DMS53 treated with DMSO at 0.1 percent for 48 hours (cell line): ENCODE data around the gene LRRIQ4.
A peak's percentile ranks its signal among the peaks of the same experiment; 100 is the strongest.

ENCODE experiments used
- DNase-seq: peaks from one replicate; lab custom pipeline; 2025; ENCODE audit not compliant: unreplicated experiment; lab: John Stamatoyannopoulos, UW

LRRIQ4 gene

GRCh38 chr3:169809230-169809795 is 3.4 kb upstream of the LRRIQ4 start:
- DNase-seq = no peak

GRCh38 chr3:169811631-169812331 is 889 bp upstream of the LRRIQ4 start:
- peak; percentile 50 for DNase-seq

- peak; percentile 40 for DNase-seq
These were observed 608 bp downstream of the LRRIQ4 start for GRCh38 chr3:169813278-169813677.

- DNase-seq = peak; percentile 57
These were observed 1.3 kb downstream of the LRRIQ4 start for GRCh38 chr3:169813757-169814517.

- no peak for DNase-seq
These were observed 3.0 kb downstream of the LRRIQ4 start for GRCh38 chr3:169815590-169816150.

- no peak for DNase-seq
These were observed 5.6 kb downstream of the LRRIQ4 start for GRCh38 chr3:169818316-169818715.

GRCh38 chr3:169822091-169822490 is 9.4 kb downstream of the LRRIQ4 start:
- DNase-seq = peak; percentile 47

GRCh38 chr3:169822540-169822939 is 9.9 kb downstream of the LRRIQ4 start:
- DNase-seq = peak; percentile 66

- peak; percentile 75 for DNase-seq
These were observed 10.3 kb downstream of the LRRIQ4 start for GRCh38 chr3:169822983-169823382.

- no peak for DNase-seq
These were observed 12.6 kb downstream of the LRRIQ4 start for GRCh38 chr3:169825316-169825715.

GRCh38 chr3:169827712-169828111 is 15.0 kb downstream of the LRRIQ4 start:
- no peak for DNase-seq

GRCh38 chr3:169835533-169835932 is 22.9 kb downstream of the LRRIQ4 start:
- no peak for DNase-seq

- no peak for DNase-seq
These were observed 23.6 kb downstream of the LRRIQ4 start for GRCh38 chr3:169836078-169836941.

GRCh38 chr3:169836942-169837275 is 24.2 kb downstream of the LRRIQ4 start:
- no peak for DNase-seq

GRCh38 chr3:169838511-169839030 is 25.9 kb downstream of the LRRIQ4 start:
- no peak for DNase-seq

- no peak for DNase-seq
These were observed 28.5 kb downstream of the LRRIQ4 start for GRCh38 chr3:169841171-169841570.

GRCh38 chr3:169842960-169843359 is 30.3 kb downstream of the LRRIQ4 start:
- no peak for DNase-seq

GRCh38 chr3:169846458-169847193 is 34.0 kb downstream of the LRRIQ4 start:
- no peak for DNase-seq

- peak; percentile 8 for DNase-seq
These were observed 35.2 kb downstream of the LRRIQ4 start for GRCh38 chr3:169847896-169848295.

GRCh38 chr3:169848741-169849140 is 36.1 kb downstream of the LRRIQ4 start:
- no peak for DNase-seq
